ENCODE measurements around the gene SH3BP4.

- TF ChIP-seq, protein P1, sequence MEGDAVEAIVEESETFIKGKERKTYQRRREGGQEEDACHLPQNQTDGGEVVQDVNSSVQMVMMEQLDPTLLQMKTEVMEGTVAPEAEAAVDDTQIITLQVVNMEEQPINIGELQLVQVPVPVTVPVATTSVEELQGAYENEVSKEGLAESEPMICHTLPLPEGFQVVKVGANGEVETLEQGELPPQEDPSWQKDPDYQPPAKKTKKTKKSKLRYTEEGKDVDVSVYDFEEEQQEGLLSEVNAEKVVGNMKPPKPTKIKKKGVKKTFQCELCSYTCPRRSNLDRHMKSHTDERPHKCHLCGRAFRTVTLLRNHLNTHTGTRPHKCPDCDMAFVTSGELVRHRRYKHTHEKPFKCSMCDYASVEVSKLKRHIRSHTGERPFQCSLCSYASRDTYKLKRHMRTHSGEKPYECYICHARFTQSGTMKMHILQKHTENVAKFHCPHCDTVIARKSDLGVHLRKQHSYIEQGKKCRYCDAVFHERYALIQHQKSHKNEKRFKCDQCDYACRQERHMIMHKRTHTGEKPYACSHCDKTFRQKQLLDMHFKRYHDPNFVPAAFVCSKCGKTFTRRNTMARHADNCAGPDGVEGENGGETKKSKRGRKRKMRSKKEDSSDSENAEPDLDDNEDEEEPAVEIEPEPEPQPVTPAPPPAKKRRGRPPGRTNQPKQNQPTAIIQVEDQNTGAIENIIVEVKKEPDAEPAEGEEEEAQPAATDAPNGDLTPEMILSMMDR (IDR thresholded peaks at IDR 0.05): no peak
- TF ChIP-seq POLR2A (IDR thresholded peaks at IDR 0.05): no peak
Measured at GRCh38 chr2:235082578-235083338, 130.9 kb downstream of the SH3BP4 start.

Measured in esophagus squamous epithelium (tissue), 4 donors.